ENCODE data around the gene SQOR. TPM values are rescaled to one million over a fixed set of nuclear protein-coding genes. Genes with fewer than 3 reads are reported as not detected.

The SQOR gene
- polyA plus RNA-seq, 3 donors, result 78.9 to 292 (median 232) TPM

- no peak overlapping the region for H3K4me2 ChIP-seq (replicated peaks; ENCODE audit: extremely low read depth, low read length, poor library complexity, severe bottlenecking)
- peak overlapping the region in 2 of 7 donors; percentile 1 to 34 for H3K27ac Mint-ChIP-seq
- H4K20me1 ChIP-seq (ENCODE audit: insufficient read depth, low read length), result no peaks in the 10 kb centered on the region
- no peaks in the 10 kb centered on the region for H3K9me3 Mint-ChIP-seq
- 83% methylated on average over 1 of the region's 6 CpGs for WGBS (ENCODE audit: insufficient coverage)
- no peak overlapping the region for H3K9ac ChIP-seq (ENCODE audit: insufficient read depth, low read length, poor library complexity, severe bottlenecking)
- no peaks in the 10 kb centered on the region for H3K4me1 ChIP-seq (ENCODE audit: control insufficient read depth in 1 of 2, insufficient read depth in 2 of 2, low read length in 2 of 2)
- DNase-seq, result no peak
- H3K79me2 ChIP-seq (ENCODE audit: insufficient read depth, low read length), result no peaks in the 10 kb centered on the region
- no peak overlapping the region for H3K4me3 ChIP-seq (replicated peaks in 1 of 3; ENCODE audit: low read depth in 2 of 3, low read length in 3 of 3)
- peak overlapping the region in 1 of 2 donors; percentile 31 for H3K27ac ChIP-seq (ENCODE audit: low read depth in 1 of 2, low read length in 2 of 2)
- no peaks in the 10 kb centered on the region for H3K4me1 Mint-ChIP-seq
- no peak overlapping the region for H2AFZ ChIP-seq (ENCODE audit: insufficient read depth, low read depth, low read length, poor library complexity, severe bottlenecking)
- TF ChIP-seq, protein P1, sequence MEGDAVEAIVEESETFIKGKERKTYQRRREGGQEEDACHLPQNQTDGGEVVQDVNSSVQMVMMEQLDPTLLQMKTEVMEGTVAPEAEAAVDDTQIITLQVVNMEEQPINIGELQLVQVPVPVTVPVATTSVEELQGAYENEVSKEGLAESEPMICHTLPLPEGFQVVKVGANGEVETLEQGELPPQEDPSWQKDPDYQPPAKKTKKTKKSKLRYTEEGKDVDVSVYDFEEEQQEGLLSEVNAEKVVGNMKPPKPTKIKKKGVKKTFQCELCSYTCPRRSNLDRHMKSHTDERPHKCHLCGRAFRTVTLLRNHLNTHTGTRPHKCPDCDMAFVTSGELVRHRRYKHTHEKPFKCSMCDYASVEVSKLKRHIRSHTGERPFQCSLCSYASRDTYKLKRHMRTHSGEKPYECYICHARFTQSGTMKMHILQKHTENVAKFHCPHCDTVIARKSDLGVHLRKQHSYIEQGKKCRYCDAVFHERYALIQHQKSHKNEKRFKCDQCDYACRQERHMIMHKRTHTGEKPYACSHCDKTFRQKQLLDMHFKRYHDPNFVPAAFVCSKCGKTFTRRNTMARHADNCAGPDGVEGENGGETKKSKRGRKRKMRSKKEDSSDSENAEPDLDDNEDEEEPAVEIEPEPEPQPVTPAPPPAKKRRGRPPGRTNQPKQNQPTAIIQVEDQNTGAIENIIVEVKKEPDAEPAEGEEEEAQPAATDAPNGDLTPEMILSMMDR (IDR thresholded peaks at IDR 0.05), result no peak
- H3K4me3 Mint-ChIP-seq, result no peak overlapping the region
- peaks cover 78 to 94% of the 10 kb centered on the region in 2 donors for H3K36me3 Mint-ChIP-seq
- no peaks in the 10 kb centered on the region for H3K9me3 ChIP-seq (replicated peaks in 1 of 2; ENCODE audit: control insufficient read depth in 1 of 2, insufficient read depth in 1 of 2, low read length in 2 of 2)
- intact Hi-C loops (cut with micrococcal nuclease), result no loop called here
- H3K27me3 ChIP-seq (ENCODE audit: control insufficient read depth in 2 of 2, insufficient read depth in 2 of 2, low read length in 2 of 2), result no peaks in the 10 kb centered on the region
- peaks cover 76 to 97% of the 10 kb centered on the region in 2 donors for H3K36me3 ChIP-seq (replicated peaks in 1 of 2; ENCODE audit: control insufficient read depth in 1 of 2, insufficient read depth in 2 of 2, low read length in 2 of 2)
- H3K27me3 Mint-ChIP-seq (ENCODE audit: low read depth in 3 of 3), result no peaks in the 10 kb centered on the region
These were observed 55.9 kb downstream of the SQOR start for GRCh38 chr15:45690581-45691260.

- peaks cover 0 to under 1% of the 10 kb centered on the region in 2 donors for H3K36me3 ChIP-seq (replicated peaks in 1 of 2; ENCODE audit: control insufficient read depth in 1 of 2, insufficient read depth in 2 of 2, low read length in 2 of 2)
- Mint-ChIP-seq H3K27ac (no peak overlapping the region), H3K4me1 (peaks cover 21% of the 10 kb centered on the region), H3K27me3 (ENCODE audit: low read depth in 3 of 3) (peaks cover 34 to 47% (median 40%) of the 10 kb centered on the region in 3 donors), H3K4me3 (no peak overlapping the region), H3K36me3 (peaks cover 2 to 19% of the 10 kb centered on the region in 2 donors), H3K9me3 (peaks cover 0 to 14% (median 3%) of the 10 kb centered on the region in 7 donors)
- 100% methylated on average over 3 of the region's 3 CpGs for WGBS (ENCODE audit: insufficient coverage)
- no peak overlapping the region for H3K4me2 ChIP-seq (replicated peaks; ENCODE audit: extremely low read depth, low read length, poor library complexity, severe bottlenecking)
- peaks cover 12 to 17% of the 10 kb centered on the region in 2 donors for H3K4me1 ChIP-seq (ENCODE audit: control insufficient read depth in 1 of 2, insufficient read depth in 2 of 2, low read length in 2 of 2)
- no peak overlapping the region for H2AFZ ChIP-seq (ENCODE audit: insufficient read depth, low read depth, low read length, poor library complexity, severe bottlenecking)
- intact Hi-C loops (cut with micrococcal nuclease), result no loop called here
- H3K9ac ChIP-seq (ENCODE audit: insufficient read depth, low read length, poor library complexity, severe bottlenecking), result no peak overlapping the region
- no peaks in the 10 kb centered on the region for H3K79me2 ChIP-seq (ENCODE audit: insufficient read depth, low read length)
- H3K27me3 ChIP-seq (ENCODE audit: control insufficient read depth in 2 of 2, insufficient read depth in 2 of 2, low read length in 2 of 2), result peaks cover 30 to 34% of the 10 kb centered on the region in 2 donors
- H3K4me3 ChIP-seq (replicated peaks in 1 of 3; ENCODE audit: low read depth in 2 of 3, low read length in 3 of 3), result no peak overlapping the region
- H3K9me3 ChIP-seq (replicated peaks in 1 of 2; ENCODE audit: control insufficient read depth in 1 of 2, insufficient read depth in 1 of 2, low read length in 2 of 2), result no peaks in the 10 kb centered on the region
- H4K20me1 ChIP-seq (ENCODE audit: insufficient read depth, low read length), result no peaks in the 10 kb centered on the region
- no peak for DNase-seq
- no peak overlapping the region for H3K27ac ChIP-seq (ENCODE audit: low read depth in 1 of 2, low read length in 2 of 2)
- TF ChIP-seq, protein P1 (IDR thresholded peaks at IDR 0.05), result no peak
These were observed 66.3 kb downstream of the SQOR start for GRCh38 chr15:45701108-45701507.
